ENCODE measurements around the gene LRP6.
"Not testable (repeated sequence)": the region's sequence is repeated elsewhere in the genome, so short reads cannot be mapped to it uniquely, and the experiment has no call there.

Gene LRP6

DNA sequence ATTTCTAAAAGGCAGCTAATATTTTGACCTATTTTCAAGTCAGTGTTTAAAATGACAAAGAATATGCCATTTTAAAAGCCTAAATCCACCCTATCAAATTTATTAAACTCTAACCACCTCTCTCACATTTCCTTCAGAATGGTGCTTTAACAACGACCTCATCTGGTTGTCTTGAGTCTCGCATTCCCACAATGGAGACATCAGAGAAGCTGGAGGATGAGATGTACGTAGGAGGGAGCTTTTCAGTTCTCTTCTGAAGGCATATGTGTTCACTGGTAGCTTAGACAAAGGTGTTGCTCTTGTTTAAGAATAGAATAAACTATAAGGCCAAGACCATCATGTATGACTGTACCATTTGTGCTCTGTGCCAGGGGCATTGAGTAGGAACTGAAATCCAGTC, 113.2 kb downstream of the LRP6 start:
- Histone ChIP-seq H3K4me1 (ENCODE audit: control insufficient read depth in 1 of 2, insufficient read depth in 1 of 2, low read depth in 1 of 2, low read length in 1 of 2) (no peaks in the 10 kb centered on the region), H3K27ac (no peak overlapping the region), H3K27me3 (no peaks in the 10 kb centered on the region), H3K9me3 (no peaks in the 10 kb centered on the region), H3K36me3 (no peaks in the 10 kb centered on the region), H3K4me3 (ENCODE audit: low read depth in 1 of 2, low read length in 1 of 2) (no peak overlapping the region)
- TF ChIP-seq, protein P1, sequence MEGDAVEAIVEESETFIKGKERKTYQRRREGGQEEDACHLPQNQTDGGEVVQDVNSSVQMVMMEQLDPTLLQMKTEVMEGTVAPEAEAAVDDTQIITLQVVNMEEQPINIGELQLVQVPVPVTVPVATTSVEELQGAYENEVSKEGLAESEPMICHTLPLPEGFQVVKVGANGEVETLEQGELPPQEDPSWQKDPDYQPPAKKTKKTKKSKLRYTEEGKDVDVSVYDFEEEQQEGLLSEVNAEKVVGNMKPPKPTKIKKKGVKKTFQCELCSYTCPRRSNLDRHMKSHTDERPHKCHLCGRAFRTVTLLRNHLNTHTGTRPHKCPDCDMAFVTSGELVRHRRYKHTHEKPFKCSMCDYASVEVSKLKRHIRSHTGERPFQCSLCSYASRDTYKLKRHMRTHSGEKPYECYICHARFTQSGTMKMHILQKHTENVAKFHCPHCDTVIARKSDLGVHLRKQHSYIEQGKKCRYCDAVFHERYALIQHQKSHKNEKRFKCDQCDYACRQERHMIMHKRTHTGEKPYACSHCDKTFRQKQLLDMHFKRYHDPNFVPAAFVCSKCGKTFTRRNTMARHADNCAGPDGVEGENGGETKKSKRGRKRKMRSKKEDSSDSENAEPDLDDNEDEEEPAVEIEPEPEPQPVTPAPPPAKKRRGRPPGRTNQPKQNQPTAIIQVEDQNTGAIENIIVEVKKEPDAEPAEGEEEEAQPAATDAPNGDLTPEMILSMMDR (IDR thresholded peaks at IDR 0.05) = no peak

DNA sequence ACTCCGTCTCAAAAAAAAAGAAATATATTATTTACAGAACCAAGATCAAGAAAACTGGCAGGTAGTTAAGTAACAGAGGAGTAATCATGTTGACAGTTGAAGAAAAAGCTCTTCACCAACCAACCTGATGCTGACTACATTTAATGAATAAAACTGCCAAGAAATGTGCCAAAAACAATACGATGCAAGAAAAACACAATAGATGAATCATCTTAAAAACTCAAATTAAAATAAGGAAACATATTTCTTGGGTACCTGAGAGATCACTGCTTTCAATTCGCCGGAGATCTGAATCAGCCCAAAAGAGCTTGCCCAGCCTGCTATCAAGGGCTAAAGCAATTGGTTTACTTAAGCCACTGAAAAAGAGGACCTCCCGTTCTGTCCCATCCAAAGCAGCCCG, 119.7 kb downstream of the LRP6 start:
- TF ChIP-seq, protein P1 (IDR thresholded peaks at IDR 0.05) = no peak

DNA sequence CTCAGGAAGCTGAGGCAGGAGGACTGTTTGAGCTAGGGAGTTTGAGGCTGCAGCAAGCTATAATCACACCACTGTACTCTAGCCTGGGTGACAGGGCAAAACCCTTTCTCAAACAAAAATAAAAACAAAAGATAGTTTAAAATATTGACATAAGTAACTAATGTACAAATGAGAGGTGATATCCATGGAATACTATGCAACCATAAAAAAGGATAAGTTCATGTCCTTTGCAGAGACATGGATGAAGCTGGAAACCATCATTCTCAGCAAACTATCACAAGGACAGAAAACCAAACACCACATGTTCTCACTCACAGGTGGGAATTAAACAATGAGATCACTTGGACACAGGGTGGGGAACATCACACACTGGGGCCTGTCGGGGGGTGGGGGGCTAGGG, 122.3 kb downstream of the LRP6 start:
- not testable (repeated sequence) for H3K27ac ChIP-seq; H3K27me3 ChIP-seq; H3K9me3 ChIP-seq; H3K4me1 ChIP-seq (ENCODE audit: control insufficient read depth in 1 of 2, insufficient read depth in 1 of 2, low read depth in 1 of 2, low read length in 1 of 2); H3K4me3 ChIP-seq (ENCODE audit: low read depth in 1 of 2, low read length in 1 of 2); H3K36me3 ChIP-seq

More for the DNA sequence above, 119.7 kb downstream of the LRP6 start:
- H3K27ac ChIP-seq = no peak overlapping the region
- no peaks in the 10 kb centered on the region for H3K36me3 ChIP-seq
- H3K4me3 ChIP-seq (ENCODE audit: low read depth in 1 of 2, low read length in 1 of 2) = no peak overlapping the region
- no peaks in the 10 kb centered on the region for H3K4me1 ChIP-seq (ENCODE audit: control insufficient read depth in 1 of 2, insufficient read depth in 1 of 2, low read depth in 1 of 2, low read length in 1 of 2)
- H3K9me3 ChIP-seq = no peaks in the 10 kb centered on the region
- no peaks in the 10 kb centered on the region for H3K27me3 ChIP-seq

DNA sequence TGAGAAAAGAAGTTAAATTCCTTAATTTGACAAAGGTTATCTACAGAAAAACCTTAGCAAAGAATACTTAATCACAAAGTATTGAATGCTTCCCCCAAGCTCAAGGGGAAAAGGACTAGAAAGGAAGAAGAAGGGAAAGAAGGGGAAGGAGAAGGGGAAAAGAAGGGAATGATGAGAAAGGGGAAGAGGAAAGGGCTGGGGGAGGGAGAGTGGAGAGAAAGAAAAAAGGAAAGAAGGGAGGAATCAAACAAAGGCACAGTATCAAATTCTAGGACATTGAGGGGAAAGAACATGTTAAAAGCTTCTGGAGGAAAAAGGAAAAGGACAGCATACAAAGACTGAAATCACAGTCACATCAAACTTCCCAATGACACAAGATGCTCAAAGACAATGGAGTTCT, 125.8 kb downstream of the LRP6 start:
- H3K9me3 ChIP-seq = no peaks in the 10 kb centered on the region
- no peaks in the 10 kb centered on the region for H3K4me1 ChIP-seq (ENCODE audit: control insufficient read depth in 1 of 2, insufficient read depth in 1 of 2, low read depth in 1 of 2, low read length in 1 of 2)
- H3K4me3 ChIP-seq (ENCODE audit: low read depth in 1 of 2, low read length in 1 of 2) = no peak overlapping the region
- no peaks in the 10 kb centered on the region for H3K27me3 ChIP-seq
- no peaks in the 10 kb centered on the region for H3K36me3 ChIP-seq
- no peak overlapping the region for H3K27ac ChIP-seq
- TF ChIP-seq, protein P1 (IDR thresholded peaks at IDR 0.05) = no peak

DNA sequence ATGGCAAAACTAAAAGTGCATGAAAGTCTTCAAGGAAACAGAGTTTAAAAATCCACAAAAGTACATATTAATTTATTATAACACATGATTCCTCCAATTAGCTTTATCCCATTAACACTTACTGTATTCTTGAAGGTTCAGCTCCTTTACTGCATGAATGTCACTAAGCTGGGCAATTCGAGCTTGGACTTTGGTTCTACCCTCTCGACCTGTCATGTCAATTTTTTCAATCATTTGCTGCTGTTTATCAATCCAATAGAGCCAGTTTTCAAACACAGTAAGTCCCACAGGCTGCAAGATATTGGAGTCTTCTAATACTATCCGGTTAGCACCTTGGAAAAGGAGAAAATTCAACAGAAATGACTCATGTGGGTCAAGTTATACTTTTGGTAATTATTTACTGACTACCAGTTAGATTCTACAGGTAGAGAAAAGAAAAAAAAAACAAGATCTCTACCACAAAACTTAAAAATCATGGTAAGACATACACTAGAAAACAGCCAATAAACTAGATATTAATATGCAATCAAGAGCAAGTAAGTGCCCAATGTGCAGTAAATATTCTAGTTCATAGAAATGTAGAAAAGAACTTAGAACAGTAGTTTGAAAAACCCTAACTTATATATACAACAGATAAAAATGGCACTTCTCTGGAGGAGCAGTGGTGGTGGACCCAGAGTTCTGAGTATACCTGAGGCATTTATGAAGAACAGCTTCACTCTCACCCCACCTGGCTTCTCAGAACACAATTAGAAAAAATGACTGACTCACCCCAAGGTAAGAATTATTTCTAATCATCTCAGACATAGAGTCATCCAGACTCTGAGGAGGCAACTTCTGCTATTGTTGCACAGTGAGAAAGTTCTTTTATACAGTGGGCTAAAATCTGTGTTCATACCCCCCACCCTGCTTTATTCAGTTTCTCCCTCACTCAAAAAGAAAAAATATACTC, 128.4 kb downstream of the LRP6 start:
- H3K9me3 ChIP-seq = no peaks in the 10 kb centered on the region
- no peak overlapping the region for H3K27ac ChIP-seq
- no peaks in the 10 kb centered on the region for H3K27me3 ChIP-seq
- no peak overlapping the region for H3K4me3 ChIP-seq (ENCODE audit: low read depth in 1 of 2, low read length in 1 of 2)
- TF ChIP-seq, protein P1 (IDR thresholded peaks at IDR 0.05) = no peak
- H3K36me3 ChIP-seq = no peaks in the 10 kb centered on the region
- no peaks in the 10 kb centered on the region for H3K4me1 ChIP-seq (ENCODE audit: control insufficient read depth in 1 of 2, insufficient read depth in 1 of 2, low read depth in 1 of 2, low read length in 1 of 2)

DNA sequence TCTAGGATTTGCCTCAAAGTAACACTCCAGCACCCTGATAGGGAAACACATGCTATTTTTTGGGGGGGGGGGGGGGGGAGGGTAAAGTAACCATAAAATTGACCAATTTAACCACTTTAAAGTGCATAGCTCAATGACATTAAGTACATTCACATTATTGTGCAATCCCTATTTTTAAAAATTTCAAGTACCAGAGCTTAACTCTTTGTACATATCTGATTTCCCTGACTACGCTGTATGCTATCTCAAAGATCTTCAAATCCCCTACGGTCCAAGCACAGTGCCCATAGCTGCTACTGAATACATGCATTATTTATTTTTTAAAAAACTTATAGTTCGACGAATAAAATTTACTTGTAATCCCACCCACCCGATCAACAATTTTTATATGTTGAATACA, 133.1 kb downstream of the LRP6 start:
- H3K27ac ChIP-seq = no peak overlapping the region
- no peaks in the 10 kb centered on the region for H3K9me3 ChIP-seq
- TF ChIP-seq, protein P1 (IDR thresholded peaks at IDR 0.05) = no peak
- no peaks in the 10 kb centered on the region for H3K36me3 ChIP-seq
- H3K27me3 ChIP-seq = peaks cover 4% of the 10 kb centered on the region
- H3K4me3 ChIP-seq (ENCODE audit: low read depth in 1 of 2, low read length in 1 of 2) = no peak overlapping the region
- no peaks in the 10 kb centered on the region for H3K4me1 ChIP-seq (ENCODE audit: control insufficient read depth in 1 of 2, insufficient read depth in 1 of 2, low read depth in 1 of 2, low read length in 1 of 2)
